ENCODE measurements around the gene CASKIN2. TPM values are rescaled to one million over a fixed set of nuclear protein-coding genes. Genes with fewer than 3 reads are reported as not detected.
"Not testable (repeated sequence)": the region's sequence is repeated elsewhere in the genome, so short reads cannot be mapped to it uniquely, and the experiment has no call there.

The CASKIN2 gene
- polyA plus RNA-seq, 1 donor = 13.9 TPM

DNA sequence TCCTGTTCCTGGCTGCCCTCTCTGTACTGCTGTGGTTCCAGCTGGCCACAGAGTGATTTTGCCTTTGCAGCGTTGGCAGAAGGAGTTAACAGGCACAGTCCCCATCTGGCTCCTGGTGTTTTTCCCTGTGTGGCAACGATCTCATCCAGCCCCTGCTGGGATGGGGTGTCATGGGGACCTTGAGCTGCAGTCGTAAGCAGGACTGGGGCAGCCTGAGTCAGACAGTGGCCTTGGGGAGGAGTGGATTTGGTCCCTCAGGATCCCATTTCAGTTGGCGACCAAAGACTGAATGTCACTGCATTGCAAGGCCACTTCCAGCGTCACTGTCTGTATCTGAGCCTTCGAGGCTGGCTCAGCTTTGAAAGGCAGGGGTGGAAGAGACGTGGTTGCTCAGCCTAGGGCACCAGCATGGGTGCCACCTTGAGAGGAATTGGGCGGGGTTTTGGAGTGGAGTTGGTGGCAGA lies 47.0 kb downstream of the CASKIN2 start:
- H3K27ac ChIP-seq (ENCODE audit: low read length) = no peak overlapping the region
- no peak overlapping the region for H3K4me3 ChIP-seq (ENCODE audit: low read length)
- no peaks in the 10 kb centered on the region for H3K4me1 ChIP-seq (ENCODE audit: control insufficient read depth, insufficient read depth, low read length)
- peaks cover 7% of the 10 kb centered on the region for H3K9me3 ChIP-seq (ENCODE audit: control insufficient read depth, low read depth, low read length)
- H3K27me3 ChIP-seq (ENCODE audit: control insufficient read depth, insufficient read depth, low read length) = no peaks in the 10 kb centered on the region
- H3K36me3 ChIP-seq (ENCODE audit: control insufficient read depth, insufficient read depth, low read length) = peaks cover 21% of the 10 kb centered on the region
- no peak for DNase-seq
- no CpG with 5 or more reads among the region's 8 CpGs for WGBS (ENCODE audit: insufficient coverage, low lambda C conversion rate)

DNA sequence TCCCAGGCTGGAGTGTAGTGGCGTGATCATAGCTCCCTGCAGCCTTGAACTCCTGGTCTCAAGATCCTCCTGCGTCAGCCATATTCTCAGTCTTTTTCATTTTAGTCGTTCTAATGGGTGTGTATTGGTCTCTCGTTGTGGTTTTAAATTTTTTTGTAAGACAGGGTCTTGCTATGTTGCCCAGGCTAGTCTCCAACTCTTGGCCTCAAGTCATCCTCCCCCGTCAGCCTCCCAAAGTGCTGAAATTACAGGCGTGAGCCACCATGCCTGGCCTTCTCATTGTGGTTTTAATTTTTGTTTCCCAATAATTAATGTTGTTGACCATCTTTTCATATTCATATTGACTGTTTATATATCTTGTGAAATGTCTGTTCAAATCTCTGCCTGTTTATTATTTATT lies 50.3 kb downstream of the CASKIN2 start:
- no peak for DNase-seq
- no CpG with 5 or more reads among the region's 6 CpGs for WGBS (ENCODE audit: insufficient coverage, low lambda C conversion rate)
- H3K36me3 ChIP-seq (ENCODE audit: control insufficient read depth, insufficient read depth, low read length) = peaks cover 4% of the 10 kb centered on the region
- no peak overlapping the region for H3K4me3 ChIP-seq (ENCODE audit: low read length)
- no peaks in the 10 kb centered on the region for H3K27me3 ChIP-seq (ENCODE audit: control insufficient read depth, insufficient read depth, low read length)
- peaks cover 7% of the 10 kb centered on the region for H3K9me3 ChIP-seq (ENCODE audit: control insufficient read depth, low read depth, low read length)
- H3K27ac ChIP-seq (ENCODE audit: low read length) = no peak overlapping the region
- peaks cover 5% of the 10 kb centered on the region for H3K4me1 ChIP-seq (ENCODE audit: control insufficient read depth, insufficient read depth, low read length)

- no peak overlapping the region for H3K4me3 ChIP-seq (ENCODE audit: low read length)
- peaks cover 16% of the 10 kb centered on the region for H3K4me1 ChIP-seq (ENCODE audit: control insufficient read depth, insufficient read depth, low read length)
- peaks cover 7% of the 10 kb centered on the region for H3K9me3 ChIP-seq (ENCODE audit: control insufficient read depth, low read depth, low read length)
- no peak for DNase-seq
- H3K27me3 ChIP-seq (ENCODE audit: control insufficient read depth, insufficient read depth, low read length) = no peaks in the 10 kb centered on the region
- H3K27ac ChIP-seq (ENCODE audit: low read length) = no peak overlapping the region
- WGBS (ENCODE audit: insufficient coverage, low lambda C conversion rate) = no CpG with 5 or more reads among the region's 2 CpGs
- H3K36me3 ChIP-seq (ENCODE audit: control insufficient read depth, insufficient read depth, low read length) = peaks cover 4% of the 10 kb centered on the region
Observed at GRCh38 chr17:75463603-75464002, 51.7 kb downstream of the CASKIN2 start.

DNA sequence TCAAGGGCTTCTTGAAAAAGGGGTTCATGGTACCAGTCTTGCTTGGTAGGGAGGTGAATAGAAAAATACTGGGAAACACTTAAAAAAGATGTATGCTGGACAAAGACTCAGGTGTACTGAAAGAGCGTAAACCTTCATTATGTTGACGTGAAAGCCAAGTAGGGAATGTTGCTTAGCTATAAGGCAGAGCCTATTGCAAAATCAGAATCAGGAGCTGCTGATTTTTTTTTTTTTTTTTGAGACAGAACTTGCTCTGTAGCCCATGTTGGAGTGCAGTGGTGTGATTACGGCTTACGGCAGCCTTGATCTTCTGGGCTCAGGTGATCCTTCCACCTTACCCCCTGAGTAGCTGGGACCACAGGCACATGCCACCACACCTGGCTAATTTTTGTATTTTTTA lies 55.0 kb downstream of the CASKIN2 start:
- Histone ChIP-seq H3K9me3 (ENCODE audit: control insufficient read depth, low read depth, low read length) (no peaks in the 10 kb centered on the region), H3K27me3 (ENCODE audit: control insufficient read depth, insufficient read depth, low read length) (no peaks in the 10 kb centered on the region), H3K36me3 (ENCODE audit: control insufficient read depth, insufficient read depth, low read length) (peaks cover 4% of the 10 kb centered on the region), H3K4me1 (ENCODE audit: control insufficient read depth, insufficient read depth, low read length) (peaks cover 32% of the 10 kb centered on the region), H3K4me3 (ENCODE audit: low read length) (no peak overlapping the region), H3K27ac (ENCODE audit: low read length) (peak overlapping the region; percentile 85)
- peak in 1 of 2 donors; percentile 48 for DNase-seq
- no CpG with 5 or more reads among the region's 4 CpGs for WGBS (ENCODE audit: insufficient coverage, low lambda C conversion rate)

DNA sequence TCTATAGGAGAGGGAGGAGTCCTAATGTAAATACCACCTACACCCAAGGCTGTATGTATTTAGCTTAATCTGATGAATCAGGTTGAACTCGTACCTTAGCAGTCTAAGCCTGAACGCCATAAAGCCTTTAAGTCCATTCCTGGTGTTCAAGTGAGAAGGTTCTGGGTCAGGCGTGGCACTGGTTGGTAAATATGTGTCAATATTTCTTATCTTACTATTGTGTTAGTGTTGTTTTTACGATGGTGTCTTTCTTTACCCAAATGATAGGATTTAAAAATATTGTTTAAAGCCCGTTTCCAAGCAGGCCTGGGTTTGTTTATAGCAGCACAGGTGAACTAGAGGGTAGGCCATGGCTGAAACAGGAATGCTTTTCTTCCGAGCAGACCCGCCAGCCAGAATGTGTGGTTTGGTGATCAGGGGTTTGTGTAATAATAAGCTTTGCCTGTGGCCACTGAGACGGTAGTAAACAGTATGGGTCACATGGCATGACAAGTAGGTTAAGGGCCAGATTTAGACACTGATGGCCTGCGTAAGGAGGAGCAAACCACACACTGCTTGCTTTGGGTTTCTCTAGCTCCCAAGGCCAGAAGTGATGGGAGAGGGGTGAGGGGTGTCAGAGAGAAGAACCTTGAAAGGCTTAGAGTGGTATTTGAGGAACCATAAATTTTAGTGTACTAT lies 55.6 kb downstream of the CASKIN2 start:
- 17% methylated on average over 2 of the region's 9 CpGs for WGBS (ENCODE audit: insufficient coverage, low lambda C conversion rate)
- Histone ChIP-seq H3K27me3 (ENCODE audit: control insufficient read depth, insufficient read depth, low read length) (no peaks in the 10 kb centered on the region), H3K36me3 (ENCODE audit: control insufficient read depth, insufficient read depth, low read length) (no peaks in the 10 kb centered on the region), H3K4me3 (ENCODE audit: low read length) (no peak overlapping the region), H3K27ac (ENCODE audit: low read length) (peak overlapping the region; percentile 85), H3K9me3 (ENCODE audit: control insufficient read depth, low read depth, low read length) (no peaks in the 10 kb centered on the region), H3K4me1 (ENCODE audit: control insufficient read depth, insufficient read depth, low read length) (peaks cover 35% of the 10 kb centered on the region)
- peak in 1 of 2 donors; percentile 86 for DNase-seq

DNA sequence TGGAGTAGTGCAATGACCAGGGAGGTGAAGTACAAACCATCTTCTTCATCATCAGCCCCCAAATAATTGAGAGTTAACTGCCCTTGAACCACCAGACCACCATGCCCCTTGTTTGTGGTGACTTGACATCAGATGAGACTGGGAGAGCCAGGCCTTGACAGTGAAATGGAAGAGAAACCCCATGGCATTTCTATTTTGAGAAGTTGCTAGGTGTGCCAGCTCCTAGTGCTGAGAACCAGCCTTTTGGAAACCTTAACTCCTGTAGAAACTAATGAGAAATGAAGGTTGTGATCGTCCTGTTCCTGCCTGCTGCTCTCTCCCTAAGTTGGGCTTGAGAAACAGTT lies 56.1 kb downstream of the CASKIN2 start:
- peaks cover 35% of the 10 kb centered on the region for H3K4me1 ChIP-seq (ENCODE audit: control insufficient read depth, insufficient read depth, low read length)
- no peaks in the 10 kb centered on the region for H3K36me3 ChIP-seq (ENCODE audit: control insufficient read depth, insufficient read depth, low read length)
- H3K27ac ChIP-seq (ENCODE audit: low read length) = peak overlapping the region; percentile 85
- WGBS (ENCODE audit: insufficient coverage, low lambda C conversion rate) = no CpG with 5 or more reads among the region's 1 CpG
- no peaks in the 10 kb centered on the region for H3K9me3 ChIP-seq (ENCODE audit: control insufficient read depth, low read depth, low read length)
- DNase-seq = no peak
- no peaks in the 10 kb centered on the region for H3K27me3 ChIP-seq (ENCODE audit: control insufficient read depth, insufficient read depth, low read length)
- H3K4me3 ChIP-seq (ENCODE audit: low read length) = no peak overlapping the region

- peaks cover 35% of the 10 kb centered on the region for H3K4me1 ChIP-seq (ENCODE audit: control insufficient read depth, insufficient read depth, low read length)
- no peaks in the 10 kb centered on the region for H3K36me3 ChIP-seq (ENCODE audit: control insufficient read depth, insufficient read depth, low read length)
- WGBS (ENCODE audit: insufficient coverage, low lambda C conversion rate) = no CpG with 5 or more reads among the region's 38 CpGs
Observed at GRCh38 chr17:75457047-75457654, 58.2 kb downstream of the CASKIN2 start.

DNA sequence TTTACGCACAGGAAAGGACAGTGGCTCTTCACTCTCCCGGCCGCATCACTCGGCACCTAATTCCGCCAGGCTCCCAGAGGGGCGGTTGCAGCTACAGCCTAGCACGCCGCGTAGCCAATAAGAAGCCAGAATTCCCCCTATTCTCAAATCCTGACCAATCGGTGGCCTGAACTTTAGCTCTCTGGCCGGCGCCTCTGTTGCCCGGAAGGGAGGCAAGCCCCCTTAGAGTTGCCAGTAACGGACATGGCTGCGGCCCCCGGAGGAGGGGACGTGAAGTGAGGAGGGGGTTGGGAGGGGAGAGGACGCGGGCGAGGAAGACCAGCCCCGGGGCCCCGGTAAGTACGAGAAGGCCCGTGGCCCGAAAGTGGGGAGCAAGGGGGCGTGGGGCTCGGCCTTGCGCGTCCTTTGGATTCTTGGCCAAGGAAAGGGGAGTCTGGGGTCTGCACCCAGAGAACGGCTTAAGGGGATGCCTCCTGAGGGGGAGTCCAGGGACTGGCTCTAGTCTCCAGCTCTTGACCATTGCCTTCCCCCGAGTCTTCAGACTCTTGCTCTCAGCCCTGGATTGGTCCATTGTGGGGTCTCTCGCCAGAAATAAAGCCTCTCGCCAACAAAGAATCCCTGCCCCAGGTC lies 58.8 kb downstream of the CASKIN2 start, which contains the start of gene TMEM94:
TSS of gene TMEM94 (plus strand) at position 219 of the 630 bp plus-strand sequence. CDS start 15,271 bp downstream, outside the sequence.
- Histone ChIP-seq H3K4me3 (ENCODE audit: low read length) (peak within 1 kb of the TSS; percentile 99), H3K27me3 (ENCODE audit: control insufficient read depth, insufficient read depth, low read length) (no peaks in the 10 kb centered on the region), H3K9me3 (ENCODE audit: control insufficient read depth, low read depth, low read length) (no peaks in the 10 kb centered on the region), H3K27ac (ENCODE audit: low read length) (peak within 1 kb of the TSS; percentile 98), H3K36me3 (ENCODE audit: control insufficient read depth, insufficient read depth, low read length) (no peaks in the 10 kb centered on the region), H3K4me1 (ENCODE audit: control insufficient read depth, insufficient read depth, low read length) (peaks cover 35% of the 10 kb centered on the region)
- no CpG with 5 or more reads among the region's 33 CpGs for WGBS (ENCODE audit: insufficient coverage, low lambda C conversion rate)
- peak; percentile 96 to 98 for DNase-seq

More at GRCh38 chr17:75457047-75457654, 58.2 kb downstream of the CASKIN2 start:
- Histone ChIP-seq H3K9me3 (ENCODE audit: control insufficient read depth, low read depth, low read length) (no peaks in the 10 kb centered on the region), H3K27me3 (ENCODE audit: control insufficient read depth, insufficient read depth, low read length) (no peaks in the 10 kb centered on the region), H3K27ac (ENCODE audit: low read length) (peak overlapping the region; percentile 98), H3K4me3 (ENCODE audit: low read length) (peak overlapping the region; percentile 99)
- DNase-seq = peak in 1 of 2 donors; percentile 55

- Histone ChIP-seq H3K4me3 (ENCODE audit: low read length) (peak overlapping the region; percentile 99), H3K4me1 (ENCODE audit: control insufficient read depth, insufficient read depth, low read length) (peaks cover 35% of the 10 kb centered on the region), H3K36me3 (ENCODE audit: control insufficient read depth, insufficient read depth, low read length) (no peaks in the 10 kb centered on the region), H3K27ac (ENCODE audit: low read length) (peak overlapping the region; percentile 98), H3K9me3 (ENCODE audit: control insufficient read depth, low read depth, low read length) (no peaks in the 10 kb centered on the region), H3K27me3 (ENCODE audit: control insufficient read depth, insufficient read depth, low read length) (no peaks in the 10 kb centered on the region)
- 17% methylated on average over 1 of the region's 13 CpGs for WGBS (ENCODE audit: insufficient coverage, low lambda C conversion rate)
- no peak for DNase-seq
Observed at GRCh38 chr17:75456039-75456416, 59.3 kb downstream of the CASKIN2 start.

- not testable (repeated sequence) for DNase-seq; H3K27me3 ChIP-seq (ENCODE audit: control insufficient read depth, insufficient read depth, low read length); H3K4me3 ChIP-seq (ENCODE audit: low read length); H3K9me3 ChIP-seq (ENCODE audit: control insufficient read depth, low read depth, low read length); H3K36me3 ChIP-seq (ENCODE audit: control insufficient read depth, insufficient read depth, low read length)
- peak overlapping the region; percentile 98 for H3K27ac ChIP-seq (ENCODE audit: low read length)
- peaks cover 26% of the 10 kb centered on the region for H3K4me1 ChIP-seq (ENCODE audit: control insufficient read depth, insufficient read depth, low read length)
- WGBS (ENCODE audit: insufficient coverage, low lambda C conversion rate) = 90% methylated on average over 2 of the region's 3 CpGs
Observed at GRCh38 chr17:75454672-75455071, 60.7 kb downstream of the CASKIN2 start.
